IMR-90 (cell line): ENCODE measurements around the gene CIT. TPM values are rescaled to one million over a fixed set of nuclear protein-coding genes. Genes with fewer than 3 reads are reported as not detected.

Experiments used
- ATAC-seq: fragments of 200-7000 bp; cut with Tn5 transposase; 2 replicates; pipeline ENCODE4 v1.9.1; 2020; ENCODE audit warnings: low read depth, mild to moderate bottlenecking, moderate library complexity
- BruUV-seq: library from RNA; stranded (reverse); fragments of 400-500 nt; replicated peaks from 2 replicates; lab custom pipeline; 2021; lab: Mats Ljungman, UMichigan
- CTCF ChIA-PET: fragments of 300-600 bp; formaldehyde crosslinking; extraction: SDS; loops from one replicate; lab custom pipeline; 2021; ENCODE audit warnings: antibody characterized with exemption; lab: Yijun Ruan, JAX
- POLR2A ChIA-PET: fragments of 300-600 bp; sonication (Branson Sonifier 250); formaldehyde crosslinking; loops from one replicate; lab custom pipeline; 2022; ENCODE audit warnings: antibody characterized with exemption; ENCODE audit not compliant: unreplicated experiment; lab: Charles Lee
- DNase-seq: peaks from one replicate; pipeline ENCODE4 v3.0.0; 2013
- H2AFZ ChIP-seq: replicated peaks from 2 replicates; pipeline ENCODE3; 2013; ENCODE audit warnings: low read length, mild to moderate bottlenecking; ENCODE audit not compliant: poor library complexity
- H2AK5ac ChIP-seq: 2 replicates; pipeline ENCODE4 v1.6.1; 2013; ENCODE audit warnings: low read depth, low read length, inconsistent platforms
- H2AK9ac ChIP-seq: replicated peaks from 2 replicates; pipeline ENCODE3; 2013; ENCODE audit warnings: mild to moderate bottlenecking, low read depth, low read length, moderate library complexity; ENCODE audit not compliant: poor library complexity
- H2BK120ac ChIP-seq: 2 replicates; pipeline ENCODE4 v1.6.1; 2013; ENCODE audit warnings: low read depth, low read length, inconsistent platforms
- H2BK15ac ChIP-seq: 3 replicates; pipeline ENCODE4 v1.6.1; 2013; ENCODE audit warnings: low read depth, low read length, inconsistent platforms
- H2BK20ac ChIP-seq: 2 replicates; pipeline ENCODE4 v1.6.1; 2013; ENCODE audit warnings: low read depth, mild to moderate bottlenecking, inconsistent platforms, low read length, moderate library complexity
- H2BK5ac ChIP-seq: 2 replicates; pipeline ENCODE4 v1.6.1; 2013; ENCODE audit warnings: mild to moderate bottlenecking, low read depth, low read length, inconsistent platforms; ENCODE audit not compliant: poor library complexity, severe bottlenecking
- H3K14ac ChIP-seq: replicated peaks from 2 replicates; pipeline ENCODE4 v1.6.1; 2013; ENCODE audit warnings: low read depth, low read length, inconsistent platforms
- H3K18ac ChIP-seq: 2 replicates; pipeline ENCODE4 v1.6.1; 2013; ENCODE audit warnings: low read depth, low read length, control low read depth
- H3K23ac ChIP-seq: 2 replicates; pipeline ENCODE4 v1.6.1; 2013; ENCODE audit warnings: low read depth, low read length, inconsistent platforms
- H3K27ac ChIP-seq: 2 replicates; pipeline ENCODE4 v1.5.1; 2013; ENCODE audit warnings: mild to moderate bottlenecking, control low read depth, low read length; ENCODE audit not compliant: insufficient read depth
- H3K27me3 ChIP-seq: 2 replicates; pipeline ENCODE4 v1.6.1; 2013; ENCODE audit warnings: low read length; ENCODE audit not compliant: control insufficient read depth, insufficient read depth
- H3K36me3 ChIP-seq: 2 replicates; pipeline ENCODE4 v1.6.1; 2013; ENCODE audit warnings: low read length, mixed read lengths; ENCODE audit not compliant: control insufficient read depth, insufficient read depth
- H3K4ac ChIP-seq: 2 replicates; pipeline ENCODE4 v1.6.1; 2013; ENCODE audit warnings: low read depth, low read length, inconsistent platforms
- H3K4me1 ChIP-seq: 2 replicates; pipeline ENCODE4 v1.6.1; 2013; ENCODE audit warnings: low read length, mixed read lengths; ENCODE audit not compliant: control insufficient read depth, insufficient read depth
- H3K4me2 ChIP-seq: 2 replicates; pipeline ENCODE4 v1.6.1; 2013; ENCODE audit warnings: low read depth, mild to moderate bottlenecking, control low read depth, low read length, moderate library complexity
- H3K4me3 ChIP-seq: 2 replicates; pipeline ENCODE4 v1.5.1; 2013; ENCODE audit warnings: low read depth, mild to moderate bottlenecking, control low read depth, low read length, moderate library complexity; ENCODE audit not compliant: insufficient read depth
- H3K56ac ChIP-seq: 2 replicates; pipeline ENCODE4 v1.6.1; 2013; ENCODE audit warnings: low read length, inconsistent platforms; ENCODE audit not compliant: insufficient read depth; ENCODE audit errors: extremely low read depth
- H3K79me1 ChIP-seq, 2 experiments: 2 replicates each; pipeline ENCODE4 v1.6.1; 2013; ENCODE audit warnings: low read length in 2 of 2, inconsistent platforms in 1 of 2, low read depth in 1 of 2
- H3K9ac ChIP-seq: 2 replicates; pipeline ENCODE4 v1.6.1; 2013; ENCODE audit warnings: low read depth, low read length, control low read depth
- H3K9me1 ChIP-seq: 2 replicates; pipeline ENCODE4 v1.6.1; 2013; ENCODE audit warnings: low read length, inconsistent platforms; ENCODE audit not compliant: insufficient read depth
- H3K9me3 ChIP-seq: 2 replicates; pipeline ENCODE4 v1.6.1; 2013; ENCODE audit warnings: low read length; ENCODE audit not compliant: control insufficient read depth, insufficient read depth
- H4K20me1 ChIP-seq: 2 replicates; pipeline ENCODE4 v1.6.1; 2013; ENCODE audit warnings: low read length, inconsistent platforms; ENCODE audit not compliant: insufficient read depth
- H4K5ac ChIP-seq: 2 replicates; pipeline ENCODE4 v1.6.1; 2013; ENCODE audit warnings: mild to moderate bottlenecking, low read depth, low read length, control low read depth
- H4K8ac ChIP-seq, 2 experiments: 2 replicates each; pipeline ENCODE4 v1.6.1; 2013; ENCODE audit warnings: low read depth in 2 of 2, low read length in 2 of 2, control low read depth in 1 of 2, inconsistent platforms in 1 of 2
- H4K91ac ChIP-seq: 2 replicates; pipeline ENCODE4 v1.6.1; 2013; ENCODE audit warnings: low read depth, low read length, inconsistent platforms; ENCODE audit not compliant: insufficient read depth
- BHLHE40 ChIP-seq: fragments of 150-350 bp; IDR thresholded peaks from 2 replicates; pipeline ENCODE4 v1.6.1; 2016; ENCODE audit warnings: mild to moderate bottlenecking, low read depth, low read length
- CEBPB ChIP-seq: IDR thresholded peaks from 2 replicates; pipeline ENCODE4 v1.6.1; 2012; ENCODE audit warnings: low read depth, low read length, improper control_type of control experiment
- CHD1 ChIP-seq: IDR thresholded peaks from 2 replicates; pipeline ENCODE4 v1.6.1; 2012; ENCODE audit warnings: low read depth, low read length, improper control_type of control experiment
- ELK1 ChIP-seq: fragments of 150-350 bp; IDR thresholded peaks from 2 replicates; pipeline ENCODE4 v1.6.1; 2016; ENCODE audit warnings: low read depth, mild to moderate bottlenecking, low read length, moderate library complexity, borderline replicate concordance
- FOS ChIP-seq: fragments of 150-350 bp; IDR thresholded peaks from 2 replicates; pipeline ENCODE4 v1.6.1; 2016; ENCODE audit warnings: low read depth, low read length
- MAFK ChIP-seq: IDR thresholded peaks from 2 replicates; pipeline ENCODE4 v1.6.1; 2012; ENCODE audit warnings: low read depth, low read length, improper control_type of control experiment
- MAZ ChIP-seq: IDR thresholded peaks from 2 replicates; pipeline ENCODE4 v1.6.1; 2012; ENCODE audit warnings: low read depth, mild to moderate bottlenecking, low read length, improper control_type of control experiment, moderate library complexity, borderline replicate concordance
- MXI1 ChIP-seq: IDR thresholded peaks from 2 replicates; pipeline ENCODE4 v1.6.1; 2012; ENCODE audit warnings: low read depth, mild to moderate bottlenecking, low read length, moderate library complexity, borderline replicate concordance
- NFE2L2 ChIP-seq: fragments of 150-350 bp; IDR thresholded peaks from 2 replicates; pipeline ENCODE4 v1.6.1; 2016; ENCODE audit warnings: low read depth, mild to moderate bottlenecking, low read length
- POLR2A ChIP-seq: IDR thresholded peaks from 2 replicates; pipeline ENCODE4 v1.6.1; 2012; ENCODE audit warnings: mild to moderate bottlenecking, low read depth, low read length
- RAD21 ChIP-seq: IDR thresholded peaks from 2 replicates; pipeline ENCODE4 v1.6.1; 2012; ENCODE audit warnings: low read length, improper control_type of control experiment
- RCOR1 ChIP-seq: IDR thresholded peaks from 2 replicates; pipeline ENCODE4 v1.6.1; 2012; ENCODE audit warnings: mild to moderate bottlenecking, low read length, improper control_type of control experiment; ENCODE audit not compliant: insufficient replicate concordance
- RFX5 ChIP-seq: IDR thresholded peaks from 2 replicates; pipeline ENCODE4 v1.8.0; 2012; ENCODE audit warnings: low read depth, mild to moderate bottlenecking, low read length, moderate library complexity
- SMC3 ChIP-seq: fragments of 150-350 bp; IDR thresholded peaks from 2 replicates; pipeline ENCODE4 v1.6.1; 2016; ENCODE audit warnings: low read depth, mild to moderate bottlenecking, antibody characterized with exemption, low read length, moderate library complexity
- WGBS, 2 experiments: methylation state at CpG; one replicate each; pipeline versions ENCODE4 v1.1.5 to v1.1.7; 2013; ENCODE audit warnings: missing lambda C conversion rate in 2 of 2; ENCODE audit not compliant: insufficient read length in 1 of 2; ENCODE audit errors: extremely low coverage in 2 of 2; 5-methylcytosine and 5-hydroxymethylcytosine counted together
- dilution Hi-C: fragments of 300-500 bp; cut with HindIII; formaldehyde crosslinking; loops from one replicate; pipeline ENCODE4 v1.14.3; 2018; ENCODE audit warnings: low sequenced_read_pairs; ENCODE audit not compliant: unreplicated experiment
- in situ Hi-C: fragments of 300-500 bp; cut with MboI; formaldehyde crosslinking; loops from 3 replicates; pipeline ENCODE4 v1.14.3; 2019; ENCODE audit warnings: low sequenced_read_pairs, inconsistent platforms, mixed read lengths
- intact Hi-C: fragments of 100-400 bp; cut with micrococcal nuclease; formaldehyde crosslinking; loops from 2 replicates; pipeline ENCODE4 v1.10.0; 2022
- polyA plus RNA-seq, 3 experiments: library from polyadenylated mRNA; depleted of rRNA; stranded (reverse); fragments of >200 nt; gene quantifications; 2 replicates each; pipeline ENCODE4 v1.2.3, GENCODE V29; 2012; ENCODE audit warnings: low replicate concordance in 1 of 3
- total RNA-seq: library from RNA; depleted of rRNA; stranded (reverse); fragments of >200 nt; gene quantifications from 2 replicates; pipeline ENCODE4 v1.2.3, GENCODE V29; 2012
- TF ChIP-seq, protein P1 (sequence below): fragments of 150-350 bp; IDR thresholded peaks from 2 replicates; pipeline ENCODE4 v1.6.1; 2017; ENCODE audit warnings: mild to moderate bottlenecking, antibody characterized with exemption, low read length, low read depth
- TF ChIP-seq, protein P2 (sequence below): conservative IDR thresholded peaks from 2 replicates; pipeline ENCODE4 v1.5.1; 2012; ENCODE audit warnings: mild to moderate bottlenecking, low read depth, low read length, improper control_type of control experiment

Gene CIT
- total and polyA plus RNA-seq, 2 of the 4 experiments (the other 2 are of a cell fraction), result 13.1 to 21.0 TPM

DNA sequence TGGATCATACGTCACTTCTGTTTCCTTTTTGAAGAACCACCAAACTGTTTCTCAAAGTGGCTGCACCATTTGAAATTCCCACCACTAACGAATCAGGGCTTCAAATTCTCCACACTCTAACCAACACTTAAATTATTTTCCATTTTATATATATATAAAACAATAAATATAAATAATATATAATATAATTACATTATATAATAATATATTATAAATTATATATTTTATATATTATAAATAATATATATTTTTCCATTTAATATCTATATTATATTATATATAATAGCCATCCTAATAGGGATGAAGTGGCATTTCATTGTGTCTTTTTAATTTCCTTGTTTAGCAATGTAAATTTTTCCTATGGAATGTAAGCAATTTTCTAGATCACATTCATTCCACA lies 24.6 kb upstream of the CIT start:
- Histone ChIP-seq H2AK9ac (no peak overlapping the region), H4K91ac (no peak overlapping the region), H3K14ac (no peak overlapping the region), H3K79me1 (no peaks in the 10 kb centered on the region), H2BK20ac (no peak overlapping the region), H3K4me1 (no peaks in the 10 kb centered on the region), H3K27ac (no peak overlapping the region), H2BK5ac (no peak overlapping the region), H3K4ac (no peak overlapping the region), H3K4me2 (no peak overlapping the region), H3K27me3 (0 out of 2 replicates have a peak, but pooled peaks cover 3% of the 10 kb centered on the region), H3K9me3 (no peaks in the 10 kb centered on the region), H3K56ac (no peak overlapping the region), H3K36me3 (no peaks in the 10 kb centered on the region), H2BK15ac (no peak overlapping the region), H4K8ac (no peak overlapping the region), H4K20me1 (no peaks in the 10 kb centered on the region), H2AK5ac (no peak overlapping the region), H3K9ac (no peak overlapping the region), H2BK120ac (no peak overlapping the region), H4K5ac (no peak overlapping the region), H3K18ac (no peak overlapping the region), H2AFZ (no peak overlapping the region), H3K23ac (no peak overlapping the region), H3K9me1 (no peaks in the 10 kb centered on the region; the same call in 1 of the 2 replicates), H3K4me3 (no peak overlapping the region)
- CTCF ChIA-PET, result interaction anchor here (0.6 kb wide), 1 partner anchor 121 kb away, joined by 3 read pairs; no protein-coding TSS in a partner anchor
- no peak for TF ChIP-seq RAD21
- no peak for TF ChIP-seq RCOR1
- no peak for TF ChIP-seq CHD1
- no peak for TF ChIP-seq BHLHE40
- TF ChIP-seq MAZ, result no peak
- TF ChIP-seq, protein P1, sequence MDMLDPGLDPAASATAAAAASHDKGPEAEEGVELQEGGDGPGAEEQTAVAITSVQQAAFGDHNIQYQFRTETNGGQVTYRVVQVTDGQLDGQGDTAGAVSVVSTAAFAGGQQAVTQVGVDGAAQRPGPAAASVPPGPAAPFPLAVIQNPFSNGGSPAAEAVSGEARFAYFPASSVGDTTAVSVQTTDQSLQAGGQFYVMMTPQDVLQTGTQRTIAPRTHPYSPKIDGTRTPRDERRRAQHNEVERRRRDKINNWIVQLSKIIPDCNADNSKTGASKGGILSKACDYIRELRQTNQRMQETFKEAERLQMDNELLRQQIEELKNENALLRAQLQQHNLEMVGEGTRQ, result no peak
- TF ChIP-seq, protein P2, sequence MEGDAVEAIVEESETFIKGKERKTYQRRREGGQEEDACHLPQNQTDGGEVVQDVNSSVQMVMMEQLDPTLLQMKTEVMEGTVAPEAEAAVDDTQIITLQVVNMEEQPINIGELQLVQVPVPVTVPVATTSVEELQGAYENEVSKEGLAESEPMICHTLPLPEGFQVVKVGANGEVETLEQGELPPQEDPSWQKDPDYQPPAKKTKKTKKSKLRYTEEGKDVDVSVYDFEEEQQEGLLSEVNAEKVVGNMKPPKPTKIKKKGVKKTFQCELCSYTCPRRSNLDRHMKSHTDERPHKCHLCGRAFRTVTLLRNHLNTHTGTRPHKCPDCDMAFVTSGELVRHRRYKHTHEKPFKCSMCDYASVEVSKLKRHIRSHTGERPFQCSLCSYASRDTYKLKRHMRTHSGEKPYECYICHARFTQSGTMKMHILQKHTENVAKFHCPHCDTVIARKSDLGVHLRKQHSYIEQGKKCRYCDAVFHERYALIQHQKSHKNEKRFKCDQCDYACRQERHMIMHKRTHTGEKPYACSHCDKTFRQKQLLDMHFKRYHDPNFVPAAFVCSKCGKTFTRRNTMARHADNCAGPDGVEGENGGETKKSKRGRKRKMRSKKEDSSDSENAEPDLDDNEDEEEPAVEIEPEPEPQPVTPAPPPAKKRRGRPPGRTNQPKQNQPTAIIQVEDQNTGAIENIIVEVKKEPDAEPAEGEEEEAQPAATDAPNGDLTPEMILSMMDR, result no peak
- no peak for TF ChIP-seq FOS
- TF ChIP-seq MXI1, result no peak
- no peak for TF ChIP-seq MAFK
- TF ChIP-seq NFE2L2, result no peak
- TF ChIP-seq SMC3, result no peak
- TF ChIP-seq RFX5, result no peak
- TF ChIP-seq ELK1, result no peak
- TF ChIP-seq POLR2A, result no peak
- TF ChIP-seq CEBPB, result no peak
- WGBS, 2 experiments, result 100% methylated on average over 1 of the region's 2 CpGs; no CpG with 5 or more reads in 1 of the 2 experiments
- ATAC-seq, result no peak
- DNase-seq, result no peak
- no TSS peak for BruUV-seq
- dilution Hi-C loops, result no loop called here
- intact Hi-C loops, result loop anchor here (2.0 kb wide), 3 partner anchors 99 to 235 kb away; no protein-coding TSS in a partner anchor
- POLR2A ChIA-PET, result no interaction called here
- in situ Hi-C loops, result no loop called here
